Thyroid gland (tissue), 4 donors: ENCODE measurements around the gene ZNF570.

Experiments
- POLR2A ChIP-seq, 2 donors: fragments of 450-650 bp; IDR thresholded peaks; one replicate each; pipeline ENCODE4 v1.6.1; 2017; ENCODE audit warnings: antibody characterized with exemption in 2 of 2, mild to moderate bottlenecking in 2 of 2, moderate library complexity in 1 of 2
- TF ChIP-seq, protein P1 (sequence below), 6 experiments: fragments of 200-600 bp in 3 of 6; fragments of 450-650 bp in 3 of 6; sonication (generic) in 3 of 6; IDR thresholded peaks; one replicate each; pipeline ENCODE4 v1.5.1; 2016 to 2019; ENCODE audit warnings: antibody characterized with exemption in 6 of 6, mild to moderate bottlenecking in 2 of 6, inconsistent platforms in 1 of 6, moderate library complexity in 1 of 6

DNA sequence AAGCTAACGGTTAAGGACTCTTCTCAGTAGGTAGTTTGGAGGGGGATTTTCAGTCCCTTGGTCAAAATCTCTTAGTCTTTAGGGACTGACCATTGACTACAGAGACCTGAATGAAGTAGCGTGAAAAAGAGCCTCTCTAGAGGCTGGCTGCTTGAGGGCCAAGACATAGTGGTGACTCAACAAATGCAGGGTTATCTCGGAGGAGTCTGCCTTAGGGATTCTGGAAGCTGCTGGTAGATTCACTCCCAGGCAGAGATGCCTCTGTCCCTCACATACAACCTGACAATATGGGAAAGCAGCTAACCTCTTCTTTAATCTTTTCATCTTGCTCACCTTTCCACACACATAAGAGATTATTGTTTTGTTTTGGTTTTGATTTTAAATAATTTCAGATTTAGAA lies 42.7 kb downstream of the ZNF570 start:
- TF ChIP-seq, protein P1, sequence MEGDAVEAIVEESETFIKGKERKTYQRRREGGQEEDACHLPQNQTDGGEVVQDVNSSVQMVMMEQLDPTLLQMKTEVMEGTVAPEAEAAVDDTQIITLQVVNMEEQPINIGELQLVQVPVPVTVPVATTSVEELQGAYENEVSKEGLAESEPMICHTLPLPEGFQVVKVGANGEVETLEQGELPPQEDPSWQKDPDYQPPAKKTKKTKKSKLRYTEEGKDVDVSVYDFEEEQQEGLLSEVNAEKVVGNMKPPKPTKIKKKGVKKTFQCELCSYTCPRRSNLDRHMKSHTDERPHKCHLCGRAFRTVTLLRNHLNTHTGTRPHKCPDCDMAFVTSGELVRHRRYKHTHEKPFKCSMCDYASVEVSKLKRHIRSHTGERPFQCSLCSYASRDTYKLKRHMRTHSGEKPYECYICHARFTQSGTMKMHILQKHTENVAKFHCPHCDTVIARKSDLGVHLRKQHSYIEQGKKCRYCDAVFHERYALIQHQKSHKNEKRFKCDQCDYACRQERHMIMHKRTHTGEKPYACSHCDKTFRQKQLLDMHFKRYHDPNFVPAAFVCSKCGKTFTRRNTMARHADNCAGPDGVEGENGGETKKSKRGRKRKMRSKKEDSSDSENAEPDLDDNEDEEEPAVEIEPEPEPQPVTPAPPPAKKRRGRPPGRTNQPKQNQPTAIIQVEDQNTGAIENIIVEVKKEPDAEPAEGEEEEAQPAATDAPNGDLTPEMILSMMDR (IDR thresholded peaks at IDR 0.05): no peak
- TF ChIP-seq POLR2A (IDR thresholded peaks at IDR 0.05): no peak
